SK-N-SH treated with all-trans-retinoic acid at 6 μM for 48 hours (cell line): ENCODE measurements around the gene TST.

Source experiments
- ATAC-seq: fragments of 200-7000 bp; cut with Tn5 transposase; 3 replicates; pipeline ENCODE4 v1.9.1; 2020; ENCODE audit warnings: mild to moderate bottlenecking, moderate library complexity
- ARNTL ChIP-seq: fragments of 450-650 bp; formaldehyde crosslinking; IDR thresholded peaks from 2 replicates; pipeline ENCODE4 v1.5.0; 2020; ENCODE audit warnings: low read depth, mild to moderate bottlenecking, moderate library complexity, borderline replicate concordance
- BACH2 ChIP-seq: fragments of 250-450 bp; sonication (Bioruptor Pico); IDR thresholded peaks from 2 replicates; pipeline ENCODE4 v1.9.0; 2021; ENCODE audit warnings: mild to moderate bottlenecking, borderline replicate concordance
- CSRNP3 ChIP-seq: fragments of 250-450 bp; sonication (Bioruptor Pico); IDR thresholded peaks from 2 replicates; pipeline ENCODE4 v1.5.1; 2021; ENCODE audit warnings: mild to moderate bottlenecking, moderate library complexity
- ESRRG ChIP-seq: fragments of 250-450 bp; sonication (Bioruptor Pico); IDR thresholded peaks from 2 replicates; pipeline ENCODE4 v1.6.1; 2021; ENCODE audit warnings: mild to moderate bottlenecking
- GLIS3 ChIP-seq: fragments of 250-450 bp; sonication (Bioruptor Pico); IDR thresholded peaks from 2 replicates; pipeline ENCODE4 v1.5.0; 2020; ENCODE audit warnings: mild to moderate bottlenecking, moderate library complexity
- ISL1 ChIP-seq: fragments of 250-450 bp; sonication (Bioruptor Pico); IDR thresholded peaks from 2 replicates; pipeline ENCODE4 v2.1.2; 2022; ENCODE audit warnings: mild to moderate bottlenecking, moderate library complexity
- POU6F1 ChIP-seq: fragments of 250-450 bp; sonication (Bioruptor Pico); IDR thresholded peaks from 2 replicates; pipeline ENCODE4 v1.8.0; 2021; ENCODE audit warnings: low read depth, mild to moderate bottlenecking, moderate library complexity, borderline replicate concordance
- RARB ChIP-seq: fragments of 250-450 bp; sonication (Bioruptor Pico); IDR thresholded peaks from 2 replicates; pipeline ENCODE4 v1.8.0; 2021; ENCODE audit warnings: mild to moderate bottlenecking, moderate library complexity
- SNAI2 ChIP-seq: fragments of 250-450 bp; sonication (Bioruptor Pico); IDR thresholded peaks from 2 replicates; pipeline ENCODE4 v1.5.0; 2020; ENCODE audit warnings: mild to moderate bottlenecking, moderate library complexity
- TCF4 ChIP-seq: fragments of 250-450 bp; sonication (Bioruptor Pico); IDR thresholded peaks from 2 replicates; pipeline ENCODE4 v1.8.0; 2021; ENCODE audit warnings: mild to moderate bottlenecking, moderate library complexity, borderline replicate concordance
- TSHZ2 ChIP-seq: fragments of 250-450 bp; sonication (Bioruptor Pico); IDR thresholded peaks from 2 replicates; pipeline ENCODE4 v1.5.0; 2020; ENCODE audit warnings: mild to moderate bottlenecking, moderate library complexity
- ZC3H10 ChIP-seq: fragments of 250-450 bp; sonication (Bioruptor Pico); IDR thresholded peaks from 2 replicates; pipeline ENCODE4 v1.5.1; 2021; ENCODE audit warnings: mild to moderate bottlenecking, moderate library complexity
- ZNF70 ChIP-seq: fragments of 450-650 bp; formaldehyde crosslinking; IDR thresholded peaks from 2 replicates; pipeline ENCODE4 v1.5.0; 2020; ENCODE audit warnings: mild to moderate bottlenecking, moderate library complexity
- ZNF8 ChIP-seq: fragments of 450-650 bp; formaldehyde crosslinking; IDR thresholded peaks from 2 replicates; pipeline ENCODE4 v1.5.0; 2020; ENCODE audit warnings: mild to moderate bottlenecking, moderate library complexity

Gene TST

GRCh38 chr22:37059876-37060449, 40.7 kb upstream of the TST start:
- ATAC-seq, result no peak
- TF ChIP-seq TCF4 (CRISPR knock-in tag) (no peak), RARB (CRISPR knock-in tag) (no peak)

GRCh38 chr22:37058917-37059701, 39.9 kb upstream of the TST start:
- TF ChIP-seq ARNTL (CRISPR knock-in tag) (no peak), SNAI2 (CRISPR knock-in tag) (no peak), ESRRG (CRISPR knock-in tag) (no peak)
- TF ChIP-seq, all 23 proteins: peak for 0
- ATAC-seq, result no peak

- TF ChIP-seq POU6F1 (CRISPR knock-in tag) (no peak), CSRNP3 (CRISPR knock-in tag) (no peak), BACH2 (CRISPR knock-in tag) (no peak), RARB (CRISPR knock-in tag) (no peak)
- ATAC-seq, result no peak
Measured at GRCh38 chr22:37057796-37058510, 38.7 kb upstream of the TST start.

GRCh38 chr22:37057226-37057625, 38.0 kb upstream of the TST start:
- no peak for ATAC-seq
- TF ChIP-seq ZNF8 (CRISPR knock-in tag), result no peak
- TF ChIP-seq POU6F1 (CRISPR knock-in tag), result no peak
- TF ChIP-seq ZNF70 (CRISPR knock-in tag), result no peak
- no peak for TF ChIP-seq CSRNP3 (CRISPR knock-in tag)
- TF ChIP-seq BACH2 (CRISPR knock-in tag), result no peak
- TF ChIP-seq RARB (CRISPR knock-in tag), result no peak
- TF ChIP-seq GLIS3 (CRISPR knock-in tag), result no peak
- no peak for TF ChIP-seq ZC3H10 (CRISPR knock-in tag)
- TF ChIP-seq ARNTL (CRISPR knock-in tag), result no peak
- TF ChIP-seq TCF4 (CRISPR knock-in tag), result no peak
- no peak for TF ChIP-seq TSHZ2 (CRISPR knock-in tag)
- TF ChIP-seq ISL1, result no peak
